Astrocyte of the spinal cord (primary cell): ENCODE measurements around the gene COG5.
A peak's percentile ranks its signal among the peaks of the same experiment; 100 is the strongest.

Experiments
- DNase-seq: peaks from one replicate; pipeline ENCODE4 v3.0.0; 2011; ENCODE audit warnings: low read depth, low spot score
- H3K4me3 ChIP-seq: 2 replicates; pipeline ENCODE4 v1.5.1; 2011; ENCODE audit warnings: low read depth, mild to moderate bottlenecking, low read length, moderate library complexity
- in situ Hi-C: cut with HindIII; loops from 2 replicates; pipeline ENCODE4 v1.10.0; 2017; ENCODE audit warnings: low sequenced_read_pairs
- TF ChIP-seq, protein P1 (sequence below): IDR thresholded peaks from 2 replicates; pipeline ENCODE4 v1.5.1; 2012; ENCODE audit warnings: low read depth, mild to moderate bottlenecking, low read length, inconsistent platforms

COG5 gene

DNA sequence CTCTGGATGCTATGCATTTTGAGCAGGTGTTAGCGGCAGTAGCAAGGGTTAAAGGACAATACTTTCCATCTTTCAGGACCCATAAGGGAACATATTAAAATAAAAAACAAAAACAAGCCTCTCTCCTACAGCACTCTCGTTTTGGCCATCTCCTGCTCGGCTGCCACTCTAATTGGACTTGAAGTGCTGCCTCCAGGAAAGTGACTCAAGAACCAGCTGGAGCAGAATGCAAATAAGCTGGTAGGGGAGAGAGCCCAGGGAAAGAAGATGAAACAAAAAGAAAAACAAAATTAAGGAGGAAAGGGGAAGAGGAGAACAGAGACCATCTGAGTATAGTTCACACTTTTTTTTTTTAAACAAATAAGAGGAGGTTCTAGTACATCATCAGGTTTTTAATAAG is 329.3 kb downstream of the COG5 start:
- TF ChIP-seq, protein P1, sequence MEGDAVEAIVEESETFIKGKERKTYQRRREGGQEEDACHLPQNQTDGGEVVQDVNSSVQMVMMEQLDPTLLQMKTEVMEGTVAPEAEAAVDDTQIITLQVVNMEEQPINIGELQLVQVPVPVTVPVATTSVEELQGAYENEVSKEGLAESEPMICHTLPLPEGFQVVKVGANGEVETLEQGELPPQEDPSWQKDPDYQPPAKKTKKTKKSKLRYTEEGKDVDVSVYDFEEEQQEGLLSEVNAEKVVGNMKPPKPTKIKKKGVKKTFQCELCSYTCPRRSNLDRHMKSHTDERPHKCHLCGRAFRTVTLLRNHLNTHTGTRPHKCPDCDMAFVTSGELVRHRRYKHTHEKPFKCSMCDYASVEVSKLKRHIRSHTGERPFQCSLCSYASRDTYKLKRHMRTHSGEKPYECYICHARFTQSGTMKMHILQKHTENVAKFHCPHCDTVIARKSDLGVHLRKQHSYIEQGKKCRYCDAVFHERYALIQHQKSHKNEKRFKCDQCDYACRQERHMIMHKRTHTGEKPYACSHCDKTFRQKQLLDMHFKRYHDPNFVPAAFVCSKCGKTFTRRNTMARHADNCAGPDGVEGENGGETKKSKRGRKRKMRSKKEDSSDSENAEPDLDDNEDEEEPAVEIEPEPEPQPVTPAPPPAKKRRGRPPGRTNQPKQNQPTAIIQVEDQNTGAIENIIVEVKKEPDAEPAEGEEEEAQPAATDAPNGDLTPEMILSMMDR: no peak
- no peak for DNase-seq
- no peak overlapping the region for H3K4me3 ChIP-seq
- in situ Hi-C loops: no loop called here

DNA sequence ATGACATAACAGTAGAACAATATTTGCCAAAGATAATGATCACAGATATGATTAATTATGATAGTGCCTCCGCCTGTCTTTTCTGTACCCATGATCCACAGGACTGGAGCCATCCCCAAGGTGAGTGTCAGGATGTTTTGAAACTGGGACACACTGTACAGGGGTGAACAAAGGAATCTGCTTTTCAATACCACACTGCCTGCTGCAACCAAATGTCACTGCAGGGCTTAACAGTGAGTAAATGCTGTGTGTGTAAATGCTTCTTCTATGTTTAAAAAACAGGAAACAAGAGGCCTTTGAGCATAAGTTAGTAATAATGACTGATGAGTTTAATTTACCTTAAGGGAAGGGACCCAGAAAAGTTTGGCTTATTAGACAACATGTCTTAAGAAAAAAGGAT is 329.7 kb downstream of the COG5 start:
- TF ChIP-seq, protein P1: no peak
- no peak for DNase-seq
- in situ Hi-C loops: no loop called here
- H3K4me3 ChIP-seq: no peak overlapping the region

DNA sequence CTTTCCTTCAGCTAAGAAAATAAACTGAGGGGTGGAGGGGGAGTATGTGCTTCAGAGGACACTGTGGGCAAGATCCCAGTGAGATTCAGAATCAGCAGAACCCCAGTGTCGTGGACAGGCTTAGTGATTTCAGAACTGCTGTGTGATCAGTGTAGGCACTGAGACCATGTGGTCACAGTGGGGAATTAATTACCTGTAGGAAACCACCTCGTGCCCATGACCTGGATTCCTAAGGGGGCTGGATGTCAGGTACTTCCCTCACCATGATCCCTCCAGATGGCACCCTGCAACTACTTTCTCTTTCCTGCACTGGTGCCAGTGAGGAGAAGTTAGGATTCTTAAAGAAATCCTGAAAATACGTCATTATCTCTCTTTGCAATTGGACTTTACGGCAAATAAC is 330.5 kb downstream of the COG5 start:
- in situ Hi-C loops: no loop called here
- TF ChIP-seq, protein P1: no peak
- DNase-seq: no peak

DNA sequence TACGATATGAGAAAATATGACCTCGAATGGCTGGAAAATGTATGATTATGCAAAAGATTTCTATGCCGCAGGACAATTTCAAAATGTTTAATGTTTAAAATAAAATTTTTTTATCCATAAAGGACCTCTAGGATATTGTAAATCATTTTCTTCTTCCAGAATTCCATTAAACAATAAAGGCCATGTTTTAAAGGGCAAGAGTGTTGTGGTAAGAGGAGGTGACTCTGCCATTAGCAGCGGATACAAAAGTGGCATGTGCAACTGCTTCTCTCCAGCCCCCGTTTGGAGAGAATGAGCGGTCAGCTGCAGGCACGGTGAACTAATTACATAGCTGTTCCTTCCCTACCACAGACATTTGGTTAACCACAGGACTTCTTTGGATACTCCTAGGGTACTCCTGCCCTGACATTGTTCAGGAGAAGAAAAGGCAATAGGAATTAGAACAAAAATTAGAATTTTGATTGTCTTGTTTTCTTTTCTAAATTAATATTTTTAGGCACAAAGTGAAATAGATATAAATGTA is 331.1 kb downstream of the COG5 start:
- TF ChIP-seq, protein P1: no peak
- DNase-seq: peak; percentile 77
- H3K4me3 ChIP-seq: no peak overlapping the region
- in situ Hi-C loops: no loop called here

More for the DNA sequence above, 330.5 kb downstream of the COG5 start:
- H3K4me3 ChIP-seq: no peak overlapping the region

DNA sequence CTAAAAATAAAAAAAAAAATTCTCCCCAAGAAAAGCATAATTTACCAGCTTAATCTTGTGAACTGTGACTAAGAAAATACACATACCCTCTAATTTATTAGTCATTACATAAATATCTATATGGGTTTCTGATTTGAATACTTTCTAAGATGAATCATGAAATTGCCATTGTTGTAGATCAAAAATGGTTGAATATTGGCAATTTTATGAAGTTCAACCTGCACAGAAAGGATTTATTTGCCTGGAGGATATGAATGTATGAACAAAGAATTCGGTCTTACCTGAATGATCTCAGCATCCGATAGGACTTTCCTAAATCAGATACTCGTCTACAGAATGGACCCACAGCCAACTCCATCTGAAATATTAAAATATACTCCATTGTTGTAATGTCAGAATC is 333.4 kb downstream of the COG5 start:
- H3K4me3 ChIP-seq: no peak overlapping the region
- in situ Hi-C loops: no loop called here
- DNase-seq: peak; percentile 26
- TF ChIP-seq, protein P1: no peak

DNA sequence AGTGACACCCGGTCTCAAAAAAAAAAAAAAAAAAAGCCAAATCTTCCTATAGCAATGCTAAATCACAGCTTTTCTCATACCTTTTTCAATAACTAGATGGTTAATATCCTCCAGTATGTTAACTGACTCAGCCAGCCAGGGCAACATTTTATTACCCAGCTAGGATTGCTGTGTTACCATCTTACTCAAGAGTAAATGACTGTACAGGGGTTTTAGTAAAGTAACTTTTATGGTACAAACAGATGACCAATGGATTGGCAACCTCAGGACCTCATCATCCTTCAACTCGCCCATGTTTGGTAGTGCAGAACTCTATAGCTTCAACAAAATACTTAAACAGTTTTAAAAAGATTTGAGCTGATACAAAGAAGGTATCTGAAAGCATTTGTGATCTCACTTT is 335.4 kb downstream of the COG5 start:
- TF ChIP-seq, protein P1: no peak
- no peak overlapping the region for H3K4me3 ChIP-seq
- no peak for DNase-seq
- in situ Hi-C loops: no loop called here
